ENCODE data around the gene PPP2R5E.
A peak's percentile ranks its signal among the peaks of the same experiment; 100 is the strongest.
"Not testable (repeated sequence)": the region's sequence is repeated elsewhere in the genome, so short reads cannot be mapped to it uniquely, and the experiment has no call there.

Gene PPP2R5E

DNA sequence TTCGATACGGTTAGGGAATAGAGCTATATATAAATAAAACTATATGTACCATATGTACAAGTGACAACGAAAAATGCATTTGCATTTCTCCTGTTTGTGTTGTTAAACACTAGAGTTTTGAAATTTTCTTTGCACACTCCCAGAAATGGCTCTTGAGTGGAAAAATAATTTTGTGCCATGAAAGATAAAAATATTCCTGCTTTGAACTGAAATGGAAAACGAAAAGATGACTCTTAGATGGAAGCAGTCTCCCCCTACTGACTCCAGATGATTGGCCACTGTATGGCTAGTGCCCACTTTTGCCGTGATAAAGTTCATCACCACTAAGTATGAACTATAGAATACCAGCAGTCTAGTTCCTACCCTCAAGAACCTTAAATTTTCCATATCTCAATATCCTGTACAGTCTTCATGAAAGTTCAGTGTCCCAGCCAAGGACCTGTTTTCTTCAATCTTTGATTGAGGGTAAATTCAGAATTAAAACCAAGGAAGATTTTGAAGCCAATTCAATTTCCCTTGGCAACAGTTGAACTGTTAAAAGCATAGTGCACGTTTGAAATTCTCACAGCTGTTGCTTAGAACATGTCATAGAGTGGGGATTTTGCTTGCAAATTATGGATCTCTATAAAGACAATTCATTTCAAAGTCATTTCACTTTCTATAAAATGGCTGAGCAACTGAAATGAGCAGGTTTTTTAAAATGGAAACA, 1.6 kb upstream of the PPP2R5E start:
- Mint-ChIP-seq H3K4me1 (ENCODE audit: low read depth in 2 of 2) (peaks cover 13 to 27% of the 10 kb centered on the region in 2 donors), H3K27ac (peak overlapping the region in 1 of 2 donors; percentile 91), H3K27me3 (no peaks in the 10 kb centered on the region), H3K9me3 (no peaks in the 10 kb centered on the region), H3K4me3 (peak overlapping the region; percentile 87 to 95), H3K36me3 (ENCODE audit: insufficient read depth) (peaks cover 20% of the 10 kb centered on the region)
- ATAC-seq (replicated peaks) (no peak), DNase-seq (no peak)

- DNase-seq, result no peak
- Mint-ChIP-seq H3K27me3 (no peaks in the 10 kb centered on the region), H3K4me1 (ENCODE audit: low read depth in 2 of 2) (peaks cover 13 to 33% of the 10 kb centered on the region in 2 donors), H3K27ac (peak overlapping the region; percentile 90 to 91), H3K4me3 (peak overlapping the region; percentile 87 to 95), H3K36me3 (ENCODE audit: insufficient read depth) (peaks cover 28% of the 10 kb centered on the region), H3K9me3 (no peaks in the 10 kb centered on the region)
- peak; percentile 12 for ATAC-seq (replicated peaks)
These were observed 739 bp upstream of the PPP2R5E start for GRCh38 chr14:63543826-63544406.

GRCh38 chr14:63542231-63542999, 762 bp downstream of the PPP2R5E start:
- no peak for ATAC-seq (replicated peaks)
- no peak for DNase-seq
- peaks cover 13 to 38% of the 10 kb centered on the region in 2 donors for H3K4me1 Mint-ChIP-seq (ENCODE audit: low read depth in 2 of 2)
- H3K27ac Mint-ChIP-seq, result peak overlapping the region; percentile 90 to 91
- no peaks in the 10 kb centered on the region for H3K27me3 Mint-ChIP-seq
- H3K9me3 Mint-ChIP-seq, result no peaks in the 10 kb centered on the region
- H3K4me3 Mint-ChIP-seq, result peak overlapping the region; percentile 87 to 95
- peaks cover 42% of the 10 kb centered on the region for H3K36me3 Mint-ChIP-seq (ENCODE audit: insufficient read depth)

GRCh38 chr14:63535918-63536317, 7.3 kb downstream of the PPP2R5E start:
- Mint-ChIP-seq H3K36me3 (ENCODE audit: insufficient read depth) (peaks cover 53% of the 10 kb centered on the region), H3K9me3 (no peaks in the 10 kb centered on the region), H3K4me1 (ENCODE audit: low read depth in 2 of 2) (peaks cover 4 to 36% of the 10 kb centered on the region in 2 donors)

GRCh38 chr14:63533474-63533873, 9.7 kb downstream of the PPP2R5E start:
- Mint-ChIP-seq H3K4me3 (no peak overlapping the region), H3K27me3 (no peaks in the 10 kb centered on the region), H3K9me3 (no peaks in the 10 kb centered on the region), H3K27ac (no peak overlapping the region), H3K4me1 (ENCODE audit: low read depth in 2 of 2) (peaks cover 4 to 28% of the 10 kb centered on the region in 2 donors), H3K36me3 (ENCODE audit: insufficient read depth) (peaks cover 65% of the 10 kb centered on the region)
- ATAC-seq (replicated peaks), result no peak
- no peak for DNase-seq

More at GRCh38 chr14:63535918-63536317, 7.3 kb downstream of the PPP2R5E start:
- peak overlapping the region in 1 of 2 donors; percentile 54 for H3K27ac Mint-ChIP-seq
- ATAC-seq (replicated peaks), result no peak
- H3K4me3 Mint-ChIP-seq, result no peak overlapping the region
- DNase-seq, result no peak
- H3K27me3 Mint-ChIP-seq, result no peaks in the 10 kb centered on the region

- Mint-ChIP-seq H3K27ac (peak overlapping the region; percentile 75 to 80), H3K4me3 (peak overlapping the region; percentile 30 to 58), H3K9me3 (no peaks in the 10 kb centered on the region), H3K27me3 (no peaks in the 10 kb centered on the region), H3K4me1 (ENCODE audit: low read depth in 2 of 2) (peaks cover 20 to 32% of the 10 kb centered on the region in 2 donors), H3K36me3 (ENCODE audit: insufficient read depth) (peaks cover 40% of the 10 kb centered on the region)
- ATAC-seq (replicated peaks), result peak; percentile 97
- DNase-seq, result peak; percentile 16 to 41 (median 24)
These were observed 18.5 kb downstream of the PPP2R5E start for GRCh38 chr14:63524537-63525155.

GRCh38 chr14:63523735-63524426, 19.3 kb downstream of the PPP2R5E start:
- Mint-ChIP-seq H3K4me3 (peak overlapping the region in 1 of 2 donors; percentile 58), H3K4me1 (ENCODE audit: low read depth in 2 of 2) (peaks cover 20 to 32% of the 10 kb centered on the region in 2 donors), H3K9me3 (no peaks in the 10 kb centered on the region), H3K27me3 (no peaks in the 10 kb centered on the region), H3K36me3 (ENCODE audit: insufficient read depth) (peaks cover 38% of the 10 kb centered on the region), H3K27ac (peak overlapping the region; percentile 75 to 80)
- ATAC-seq (replicated peaks) (no peak), DNase-seq (no peak)

DNA sequence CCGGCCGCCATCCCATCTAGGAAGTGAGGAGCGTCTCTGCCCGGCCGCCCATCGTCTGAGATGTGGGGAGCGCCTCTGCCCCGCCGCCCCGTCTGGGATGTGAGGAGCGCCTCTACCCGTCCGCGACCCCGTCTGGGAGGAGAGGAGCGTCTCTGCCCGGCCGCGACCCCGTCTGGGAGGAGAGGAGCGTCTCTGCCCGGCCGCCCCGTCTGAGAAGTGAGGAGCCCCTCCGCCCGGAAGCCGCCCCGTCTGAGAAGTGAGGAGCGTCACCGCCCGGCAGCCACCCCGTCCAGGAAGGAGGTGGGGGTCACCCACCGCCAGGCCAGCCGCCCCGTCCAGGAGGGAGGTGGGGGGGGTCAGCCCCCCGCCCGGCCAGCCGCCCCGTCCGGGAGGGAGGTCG, 20.7 kb downstream of the PPP2R5E start:
- H3K27me3 Mint-ChIP-seq; H3K4me3 Mint-ChIP-seq; ATAC-seq (replicated peaks); H3K9me3 Mint-ChIP-seq; H3K27ac Mint-ChIP-seq; DNase-seq: not testable (repeated sequence)
- Mint-ChIP-seq H3K36me3 (ENCODE audit: insufficient read depth) (peaks cover 32% of the 10 kb centered on the region), H3K4me1 (ENCODE audit: low read depth in 2 of 2) (peaks cover 20 to 35% of the 10 kb centered on the region in 2 donors)

DNA sequence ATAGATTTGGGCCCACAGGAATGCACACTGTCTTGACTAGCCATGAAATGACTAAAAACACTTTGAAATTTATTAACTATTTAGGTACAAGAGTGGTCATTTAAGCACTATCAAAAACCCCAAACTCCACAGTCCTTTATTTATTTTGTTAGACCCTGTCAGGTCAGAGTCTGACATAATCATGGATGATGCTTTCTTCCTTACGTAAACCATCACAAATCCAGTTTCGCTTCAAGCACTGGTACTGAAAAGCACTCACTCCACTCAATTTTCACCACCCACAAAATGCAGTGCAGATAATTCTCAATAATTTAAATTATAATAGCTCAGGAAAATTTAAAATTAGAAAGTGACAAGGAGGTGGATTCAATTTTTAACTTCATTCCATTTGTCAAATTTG, 25.8 kb downstream of the PPP2R5E start:
- no peak for ATAC-seq (replicated peaks)
- no peak for DNase-seq
- Mint-ChIP-seq H3K4me3 (no peak overlapping the region), H3K36me3 (ENCODE audit: insufficient read depth) (peaks cover 19% of the 10 kb centered on the region), H3K27me3 (no peaks in the 10 kb centered on the region), H3K27ac (no peak overlapping the region), H3K4me1 (ENCODE audit: low read depth in 2 of 2) (peaks cover 17 to 38% of the 10 kb centered on the region in 2 donors), H3K9me3 (no peaks in the 10 kb centered on the region)

- Mint-ChIP-seq H3K9me3 (no peaks in the 10 kb centered on the region), H3K27me3 (no peaks in the 10 kb centered on the region), H3K4me1 (ENCODE audit: low read depth in 2 of 2) (peaks cover 30 to 56% of the 10 kb centered on the region in 2 donors), H3K36me3 (ENCODE audit: insufficient read depth) (peaks cover 7% of the 10 kb centered on the region), H3K27ac (peak overlapping the region; percentile 16 to 89), H3K4me3 (no peak overlapping the region)
- ATAC-seq (replicated peaks) (no peak), DNase-seq (no peak)
These were observed 27.9 kb downstream of the PPP2R5E start for GRCh38 chr14:63515240-63515639.

- no peak for DNase-seq
- H3K4me3 Mint-ChIP-seq, result no peak overlapping the region
- ATAC-seq (replicated peaks), result no peak
- H3K27me3 Mint-ChIP-seq, result no peaks in the 10 kb centered on the region
- H3K4me1 Mint-ChIP-seq (ENCODE audit: low read depth in 2 of 2), result peaks cover 34 to 59% of the 10 kb centered on the region in 2 donors
- no peaks in the 10 kb centered on the region for H3K9me3 Mint-ChIP-seq
- peak overlapping the region; percentile 89 to 96 for H3K27ac Mint-ChIP-seq
- no peaks in the 10 kb centered on the region for H3K36me3 Mint-ChIP-seq (ENCODE audit: insufficient read depth)
These were observed 29.4 kb downstream of the PPP2R5E start for GRCh38 chr14:63513756-63514155.

DNA sequence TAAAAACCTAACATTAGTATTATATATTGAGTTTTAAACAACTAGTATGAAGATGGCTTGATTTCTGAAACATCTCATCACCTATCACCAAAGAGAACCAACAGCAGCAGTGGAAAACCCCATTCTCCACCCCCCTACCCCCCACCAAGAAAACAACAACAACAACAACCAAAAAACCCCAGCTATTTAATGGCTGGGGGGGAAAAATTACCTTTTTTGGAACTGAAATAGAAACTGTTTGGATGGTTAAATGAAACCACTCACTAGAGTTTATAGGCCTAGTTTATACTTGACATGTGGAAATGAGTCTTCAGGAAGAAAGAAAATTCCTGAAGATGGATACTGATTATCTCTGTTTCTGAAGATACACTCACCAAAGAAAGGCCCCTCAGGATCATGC, 30.3 kb downstream of the PPP2R5E start:
- H3K27ac Mint-ChIP-seq, result peak overlapping the region; percentile 23 to 96
- H3K36me3 Mint-ChIP-seq (ENCODE audit: insufficient read depth), result no peaks in the 10 kb centered on the region
- DNase-seq, result no peak
- ATAC-seq (replicated peaks), result peak; percentile 11
- H3K9me3 Mint-ChIP-seq, result no peaks in the 10 kb centered on the region
- no peak overlapping the region for H3K4me3 Mint-ChIP-seq
- no peaks in the 10 kb centered on the region for H3K27me3 Mint-ChIP-seq
- peaks cover 41 to 68% of the 10 kb centered on the region in 2 donors for H3K4me1 Mint-ChIP-seq (ENCODE audit: low read depth in 2 of 2)

DNA sequence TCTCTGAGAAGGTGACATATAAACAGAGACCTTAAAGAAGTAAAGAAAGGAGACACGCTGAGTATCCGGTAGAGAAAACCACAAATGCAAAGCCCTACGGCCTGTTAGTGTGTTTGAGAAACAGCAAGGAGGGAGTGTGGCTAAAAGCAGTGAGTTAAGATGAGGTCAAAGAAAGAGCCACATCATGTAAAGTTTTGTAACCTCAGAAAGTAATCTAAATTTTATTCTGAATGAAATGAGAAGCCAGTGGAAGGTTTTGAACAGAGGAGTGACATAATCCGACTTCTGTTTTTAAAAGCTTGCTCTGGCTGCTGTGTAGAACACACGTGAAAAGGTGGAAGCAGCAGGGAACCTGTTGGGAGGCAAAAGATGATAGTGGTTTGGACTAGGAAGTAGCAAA, 32.6 kb downstream of the PPP2R5E start:
- ATAC-seq (replicated peaks), result peak; percentile 88
- Mint-ChIP-seq H3K27me3 (no peaks in the 10 kb centered on the region), H3K4me1 (ENCODE audit: low read depth in 2 of 2) (peaks cover 41 to 59% of the 10 kb centered on the region in 2 donors), H3K36me3 (ENCODE audit: insufficient read depth) (peaks cover 2% of the 10 kb centered on the region), H3K4me3 (peak overlapping the region; percentile 46 to 68), H3K27ac (peak overlapping the region; percentile 82 to 92), H3K9me3 (no peaks in the 10 kb centered on the region)
- DNase-seq, result peak; percentile 12 to 23 (median 16)

Data from effector memory CD8-positive, alpha-beta T cell (primary cell).